Renal cortical epithelial cell (primary cell): ENCODE data around the gene MACROD2. TPM values are rescaled to one million over a fixed set of nuclear protein-coding genes. Genes with fewer than 3 reads are reported as not detected.

ENCODE experiments used
- DNase-seq: peaks from one replicate; pipeline ENCODE4 v3.0.0-alpha.2; 2011; ENCODE audit warnings: low read depth
- total RNA-seq: library from RNA; depleted of rRNA; stranded (reverse); fragments of >200 nt; gene quantifications from 2 replicates; pipeline ENCODE4 v1.2.3, GENCODE V29; 2014

MACROD2 gene
- total RNA-seq, 1 donor from 2014 or later: 5.4 TPM

GRCh38 chr20:14062171-14062570 lies 66.9 kb downstream of the MACROD2 start:
- DNase-seq: no peak

- peak; percentile 36 for DNase-seq
These were observed 67.5 kb downstream of the MACROD2 start for GRCh38 chr20:14062786-14063185.

GRCh38 chr20:14064333-14064732 lies 69.0 kb downstream of the MACROD2 start:
- DNase-seq: no peak

- no peak for DNase-seq
These were observed 69.6 kb downstream of the MACROD2 start for GRCh38 chr20:14064921-14065320.

GRCh38 chr20:14065774-14066173 lies 70.5 kb downstream of the MACROD2 start:
- DNase-seq: no peak

- DNase-seq: peak; percentile 28
These were observed 72.3 kb downstream of the MACROD2 start for GRCh38 chr20:14067603-14068002.

GRCh38 chr20:14069796-14070195 lies 74.5 kb downstream of the MACROD2 start:
- peak; percentile 77 for DNase-seq

- no peak for DNase-seq
These were observed 98.3 kb downstream of the MACROD2 start for GRCh38 chr20:14093652-14094051.

- no peak for DNase-seq
These were observed 102.9 kb downstream of the MACROD2 start for GRCh38 chr20:14098261-14098660.

GRCh38 chr20:14113416-14113815 lies 118.1 kb downstream of the MACROD2 start:
- no peak for DNase-seq

- no peak for DNase-seq
These were observed 118.9 kb downstream of the MACROD2 start for GRCh38 chr20:14114065-14114704.

GRCh38 chr20:14116037-14116436 lies 120.7 kb downstream of the MACROD2 start:
- no peak for DNase-seq

GRCh38 chr20:14117768-14118167 lies 122.5 kb downstream of the MACROD2 start:
- DNase-seq: no peak

- peak; percentile 14 for DNase-seq
These were observed 131.5 kb downstream of the MACROD2 start for GRCh38 chr20:14126856-14127255.

- no peak for DNase-seq
These were observed 132.4 kb downstream of the MACROD2 start for GRCh38 chr20:14127514-14128223.

- DNase-seq: no peak
These were observed 138.7 kb downstream of the MACROD2 start for GRCh38 chr20:14134004-14134403.

- peak; percentile 79 for DNase-seq
These were observed 146.9 kb downstream of the MACROD2 start for GRCh38 chr20:14142171-14142570.

GRCh38 chr20:14142964-14143627 lies 147.8 kb downstream of the MACROD2 start:
- peak; percentile 88 for DNase-seq

GRCh38 chr20:14148042-14148441 lies 152.7 kb downstream of the MACROD2 start:
- DNase-seq: no peak

GRCh38 chr20:14155361-14155760 lies 160.0 kb downstream of the MACROD2 start:
- no peak for DNase-seq

GRCh38 chr20:14178528-14178927 lies 183.2 kb downstream of the MACROD2 start:
- DNase-seq: no peak

GRCh38 chr20:14178952-14179351 lies 183.6 kb downstream of the MACROD2 start:
- no peak for DNase-seq
